ENCODE data around the gene NMD3. TPM values are rescaled to one million over a fixed set of nuclear protein-coding genes. Genes with fewer than 3 reads are reported as not detected.

Gene NMD3
- total and polyA plus RNA-seq, 3 experiments from 2014 or later: 37.3 to 67.4 (median 66.6) TPM

DNA sequence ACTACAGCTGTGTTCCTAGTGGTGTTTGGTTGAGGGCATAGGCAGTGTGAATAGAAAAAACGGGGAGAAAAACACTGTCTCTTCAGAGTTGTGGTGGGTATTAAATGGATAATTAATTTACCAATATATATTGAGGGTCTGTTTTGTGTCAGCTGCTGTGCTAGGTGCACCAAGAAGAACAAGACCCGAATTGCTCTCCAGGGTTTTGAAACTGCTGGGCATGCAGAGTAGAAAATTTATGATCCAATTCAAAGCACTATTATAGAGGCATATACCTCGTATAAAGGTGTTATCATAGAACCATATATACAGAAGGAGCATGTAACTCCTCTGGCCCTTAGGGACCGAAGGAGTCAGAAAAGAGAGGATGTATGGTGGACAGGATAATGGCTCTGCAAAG is 1.6 kb upstream of the NMD3 start:
- H3K9me3 Mint-ChIP-seq: no peaks in the 10 kb centered on the region
- H3K4me3 Mint-ChIP-seq: peak overlapping the region; percentile 33 to 99 (median 70)
- peaks cover 0 to 9% (median 3%) of the 10 kb centered on the region in 3 donors for H3K36me3 Mint-ChIP-seq
- Histone ChIP-seq H3K4me3 (ENCODE audit: low read length) (no peak overlapping the region), H3K36me3 (ENCODE audit: insufficient read depth, low read length) (no peaks in the 10 kb centered on the region), H3K4me1 (ENCODE audit: insufficient read depth, low read length) (peaks cover 30% of the 10 kb centered on the region), H3K27ac (ENCODE audit: low read depth, low read length) (no peak overlapping the region), H3K9me3 (ENCODE audit: low read length) (no peaks in the 10 kb centered on the region), H3K27me3 (ENCODE audit: insufficient read depth, low read length, poor library complexity, severe bottlenecking) (no peaks in the 10 kb centered on the region)
- POLR2A ChIA-PET: no interaction called here
- peaks cover 30 to 41% (median 38%) of the 10 kb centered on the region in 3 donors for H3K4me1 Mint-ChIP-seq
- H3K27me3 Mint-ChIP-seq: peaks cover 2 to 22% of the 10 kb centered on the region in 2 donors
- CTCF ChIA-PET: no interaction called here
- peak overlapping the region in 4 of 8 donors; percentile 49 to 94 (median 73) for H3K27ac Mint-ChIP-seq
- no peak for DNase-seq

DNA sequence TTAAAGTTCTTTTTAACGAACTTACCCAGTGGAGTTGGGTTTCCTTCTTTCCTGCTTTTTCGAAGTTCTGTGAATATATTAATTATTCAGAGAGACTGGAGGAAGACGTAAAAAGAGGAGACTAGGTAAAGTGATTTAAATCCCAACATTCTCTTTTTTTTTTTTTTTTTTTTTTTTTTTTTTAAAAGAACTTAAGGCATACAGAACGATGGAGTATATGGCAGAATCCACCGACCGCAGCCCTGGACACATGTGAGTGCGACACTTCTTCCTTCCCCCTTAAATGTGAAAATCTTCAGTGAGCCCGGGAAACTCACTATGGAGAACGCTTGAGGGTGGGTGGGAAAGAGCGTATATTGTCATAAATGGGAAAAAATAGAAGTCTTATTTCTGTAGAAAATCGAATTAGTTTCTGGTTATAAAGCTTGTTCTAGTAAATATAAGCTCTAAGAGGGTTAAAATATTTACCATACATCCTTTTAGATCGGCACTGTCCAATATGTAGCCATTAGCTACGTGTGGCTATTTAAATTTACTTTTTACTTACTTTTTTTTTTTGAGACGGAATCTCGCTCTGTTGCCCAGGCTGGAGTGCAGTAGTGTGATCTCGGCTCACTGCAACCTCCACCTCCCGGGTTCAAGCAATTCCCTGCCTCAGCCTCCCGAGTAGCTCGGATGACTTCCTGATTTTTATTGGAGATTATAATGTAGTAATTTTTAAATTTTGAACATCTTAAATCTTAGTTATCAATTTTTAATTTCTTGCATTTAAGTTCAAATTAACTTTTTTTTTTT is 892 bp downstream of the NMD3 start:
- Mint-ChIP-seq H3K4me1 (peaks cover 36 to 55% (median 45%) of the 10 kb centered on the region in 3 donors), H3K27me3 (peaks cover 2 to 8% of the 10 kb centered on the region in 2 donors), H3K27ac (peak overlapping the region; percentile 56 to 96 (median 92)), H3K4me3 (peak overlapping the region; percentile 89 to 99 (median 92)), H3K36me3 (peaks cover 0 to 31% (median 8%) of the 10 kb centered on the region in 3 donors), H3K9me3 (no peaks in the 10 kb centered on the region)
- CTCF ChIA-PET: interaction anchor here (1.5 to 1.6 kb wide), 2 partner anchors 187 to 773 kb away, joined by 3 read pairs; partner anchors contain the start of gene TRIM59
- Histone ChIP-seq H3K27me3 (ENCODE audit: insufficient read depth, low read length, poor library complexity, severe bottlenecking) (no peaks in the 10 kb centered on the region), H3K9me3 (ENCODE audit: low read length) (no peaks in the 10 kb centered on the region), H3K4me3 (ENCODE audit: low read length) (peak overlapping the region; percentile 77), H3K27ac (ENCODE audit: low read depth, low read length) (peak overlapping the region; percentile 91), H3K4me1 (ENCODE audit: insufficient read depth, low read length) (peaks cover 30% of the 10 kb centered on the region), H3K36me3 (ENCODE audit: insufficient read depth, low read length) (peaks cover 3% of the 10 kb centered on the region)
- DNase-seq: peak in 2 of 5 donors; percentile 4 to 15
- POLR2A ChIA-PET: no interaction called here

DNA sequence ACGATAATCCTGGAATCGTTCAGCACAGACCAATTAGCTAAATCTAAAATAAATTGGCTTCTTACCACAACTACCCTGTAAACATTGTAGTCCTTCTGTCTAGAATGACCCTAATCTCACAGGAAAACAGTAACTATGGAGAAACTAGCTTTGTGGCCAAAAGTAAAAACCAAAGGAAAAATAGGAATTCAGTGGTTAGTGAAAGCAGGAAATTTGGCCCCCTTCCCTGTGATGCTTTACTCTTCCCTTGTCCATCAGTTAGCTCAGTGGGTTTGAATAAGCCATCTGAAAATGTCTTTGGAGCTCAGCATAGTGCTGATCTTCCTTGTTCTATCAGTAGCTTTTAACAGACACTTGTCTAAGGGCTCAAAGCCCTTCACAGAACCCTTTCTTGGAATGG is 1.6 kb downstream of the NMD3 start:
- Histone ChIP-seq H3K27ac (ENCODE audit: low read depth, low read length) (peak overlapping the region; percentile 91), H3K36me3 (ENCODE audit: insufficient read depth, low read length) (peaks cover 3% of the 10 kb centered on the region), H3K4me1 (ENCODE audit: insufficient read depth, low read length) (peaks cover 30% of the 10 kb centered on the region), H3K9me3 (ENCODE audit: low read length) (no peaks in the 10 kb centered on the region), H3K4me3 (ENCODE audit: low read length) (peak overlapping the region; percentile 44), H3K27me3 (ENCODE audit: insufficient read depth, low read length, poor library complexity, severe bottlenecking) (no peaks in the 10 kb centered on the region)
- no peak for DNase-seq
- Mint-ChIP-seq H3K36me3 (peaks cover 0 to 33% (median 8%) of the 10 kb centered on the region in 3 donors), H3K27me3 (peaks cover 1% of the 10 kb centered on the region in 2 donors), H3K4me1 (peaks cover 36 to 57% (median 45%) of the 10 kb centered on the region in 3 donors), H3K4me3 (peak overlapping the region; percentile 89 to 99 (median 92)), H3K9me3 (no peaks in the 10 kb centered on the region), H3K27ac (peak overlapping the region; percentile 3 to 94 (median 75))
- ChIA-PET CTCF (interaction anchor here (1.5 to 1.6 kb wide), 2 partner anchors 186 to 773 kb away, joined by 3 read pairs; partner anchors contain the start of gene TRIM59), POLR2A (no interaction called here)

DNA sequence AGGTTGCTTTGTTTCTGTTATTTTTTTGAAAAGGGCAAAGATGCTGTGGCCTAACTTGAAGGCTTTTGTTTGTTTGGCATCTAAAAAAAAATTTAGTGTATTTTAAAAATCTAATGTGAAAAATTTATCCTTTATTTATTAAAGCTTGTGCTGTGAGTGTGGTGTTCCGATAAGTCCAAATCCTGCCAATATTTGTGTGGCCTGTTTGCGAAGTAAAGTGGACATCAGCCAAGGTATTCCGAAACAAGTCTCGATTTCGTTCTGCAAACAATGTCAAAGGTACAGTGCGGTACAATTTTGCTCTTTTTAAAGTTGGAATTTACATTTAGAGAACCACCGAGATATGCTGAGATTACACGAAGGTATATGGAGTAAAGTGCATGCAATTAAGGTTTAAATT is 3.7 kb downstream of the NMD3 start:
- Mint-ChIP-seq H3K9me3 (no peaks in the 10 kb centered on the region), H3K27me3 (no peaks in the 10 kb centered on the region), H3K36me3 (peaks cover 0 to 33% (median 8%) of the 10 kb centered on the region in 3 donors), H3K27ac (peak overlapping the region in 3 of 8 donors; percentile 2 to 56 (median 2)), H3K4me1 (peaks cover 34 to 55% (median 43%) of the 10 kb centered on the region in 3 donors), H3K4me3 (peak overlapping the region in 2 of 7 donors; percentile 30 to 46)
- Histone ChIP-seq H3K4me1 (ENCODE audit: insufficient read depth, low read length) (peaks cover 30% of the 10 kb centered on the region), H3K27ac (ENCODE audit: low read depth, low read length) (no peak overlapping the region), H3K27me3 (ENCODE audit: insufficient read depth, low read length, poor library complexity, severe bottlenecking) (no peaks in the 10 kb centered on the region), H3K36me3 (ENCODE audit: insufficient read depth, low read length) (peaks cover 8% of the 10 kb centered on the region), H3K4me3 (ENCODE audit: low read length) (no peak overlapping the region), H3K9me3 (ENCODE audit: low read length) (no peaks in the 10 kb centered on the region)
- CTCF ChIA-PET: no interaction called here
- no peak for DNase-seq
- POLR2A ChIA-PET: no interaction called here

DNA sequence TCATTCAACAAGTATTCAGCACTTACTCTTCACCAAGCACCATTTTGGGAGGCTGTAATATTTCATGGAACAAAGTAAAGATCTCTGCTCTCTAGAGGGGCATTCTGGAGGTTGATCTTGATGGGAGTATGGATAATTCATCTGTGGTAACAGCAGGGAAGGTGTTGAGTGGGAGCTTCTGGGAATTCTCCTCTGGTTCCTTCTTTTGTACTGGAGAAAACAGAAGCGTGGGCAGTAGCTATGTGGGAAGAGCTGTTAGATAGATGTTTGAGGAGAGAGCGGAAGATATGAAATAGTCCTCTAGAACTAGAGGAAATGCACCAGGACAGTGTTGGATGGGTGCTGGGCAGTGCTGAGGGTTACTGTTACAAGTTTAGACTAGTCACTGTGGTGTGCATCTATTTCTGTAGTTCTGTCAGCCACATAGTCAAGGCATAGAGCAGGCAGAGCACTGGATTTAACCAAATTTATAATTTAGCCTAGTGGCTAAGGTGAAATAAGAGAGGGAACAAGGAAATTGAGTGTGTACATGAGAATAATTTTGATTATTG is 9.6 kb downstream of the NMD3 start:
- no peak overlapping the region for H3K4me3 Mint-ChIP-seq
- peaks cover 4 to 20% (median 15%) of the 10 kb centered on the region in 3 donors for H3K4me1 Mint-ChIP-seq
- peaks cover 25% of the 10 kb centered on the region for H3K36me3 ChIP-seq (ENCODE audit: insufficient read depth, low read length)
- CTCF ChIA-PET: no interaction called here
- DNase-seq: no peak
- no peaks in the 10 kb centered on the region for H3K9me3 ChIP-seq (ENCODE audit: low read length)
- no peaks in the 10 kb centered on the region for H3K4me1 ChIP-seq (ENCODE audit: insufficient read depth, low read length)
- no peaks in the 10 kb centered on the region for H3K27me3 Mint-ChIP-seq
- POLR2A ChIA-PET: interaction anchor here (0.7 kb wide), 1 partner anchor 476 kb away, joined by 3 read pairs; no protein-coding TSS in a partner anchor
- no peaks in the 10 kb centered on the region for H3K9me3 Mint-ChIP-seq
- H3K27me3 ChIP-seq (ENCODE audit: insufficient read depth, low read length, poor library complexity, severe bottlenecking): no peaks in the 10 kb centered on the region
- no peak overlapping the region for H3K27ac ChIP-seq (ENCODE audit: low read depth, low read length)
- H3K4me3 ChIP-seq (ENCODE audit: low read length): no peak overlapping the region
- no peak overlapping the region for H3K27ac Mint-ChIP-seq
- H3K36me3 Mint-ChIP-seq: peaks cover 0 to 36% (median 7%) of the 10 kb centered on the region in 3 donors

DNA sequence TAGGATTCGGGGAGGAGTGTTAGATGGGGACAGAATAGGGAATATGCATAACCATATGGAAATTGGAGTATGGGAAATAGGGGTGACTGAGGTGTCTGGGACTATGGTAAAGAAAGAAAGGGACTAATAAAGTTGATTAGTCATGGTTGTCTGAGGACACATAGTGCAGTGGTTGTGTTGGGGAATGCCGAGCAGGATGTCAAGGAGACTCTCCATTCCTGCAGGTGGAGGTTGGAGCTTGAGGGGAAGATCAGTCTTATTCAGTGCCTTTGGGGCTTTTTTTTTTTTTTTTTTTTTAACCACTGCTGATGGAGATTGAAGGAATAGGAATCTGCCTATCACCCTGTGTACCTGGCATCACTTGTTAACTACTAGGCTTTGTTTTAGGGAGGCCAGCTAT is 10.8 kb downstream of the NMD3 start:
- peaks cover 10 to 27% (median 27%) of the 10 kb centered on the region in 3 donors for H3K4me1 Mint-ChIP-seq
- no peak for DNase-seq
- Histone ChIP-seq H3K4me3 (ENCODE audit: low read length) (no peak overlapping the region), H3K27ac (ENCODE audit: low read depth, low read length) (no peak overlapping the region), H3K9me3 (ENCODE audit: low read length) (no peaks in the 10 kb centered on the region), H3K36me3 (ENCODE audit: insufficient read depth, low read length) (peaks cover 27% of the 10 kb centered on the region), H3K27me3 (ENCODE audit: insufficient read depth, low read length, poor library complexity, severe bottlenecking) (no peaks in the 10 kb centered on the region), H3K4me1 (ENCODE audit: insufficient read depth, low read length) (no peaks in the 10 kb centered on the region)
- no peak overlapping the region for H3K27ac Mint-ChIP-seq
- no peak overlapping the region for H3K4me3 Mint-ChIP-seq
- ChIA-PET CTCF (no interaction called here), POLR2A (no interaction called here)
- no peaks in the 10 kb centered on the region for H3K9me3 Mint-ChIP-seq
- no peaks in the 10 kb centered on the region for H3K27me3 Mint-ChIP-seq
- peaks cover 0 to 32% (median 10%) of the 10 kb centered on the region in 3 donors for H3K36me3 Mint-ChIP-seq

DNA sequence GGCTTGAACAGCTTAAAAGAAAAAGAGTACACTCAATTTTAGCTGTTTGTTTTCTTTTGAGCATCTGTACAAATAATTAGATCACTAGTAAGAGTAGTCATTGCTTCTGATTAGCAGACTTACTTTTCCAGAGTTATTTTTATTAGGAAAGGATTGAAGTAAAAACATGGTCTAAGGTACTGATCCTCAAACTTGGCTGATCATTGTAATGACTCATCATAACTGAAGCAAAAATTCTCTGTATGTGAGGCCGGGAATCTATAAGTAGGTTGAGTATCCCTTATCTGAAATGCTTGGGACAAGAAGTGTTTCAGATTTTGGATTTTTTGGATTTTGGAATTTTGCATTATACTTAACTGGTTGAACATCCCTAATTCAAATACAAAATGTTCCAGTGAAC is 12.4 kb downstream of the NMD3 start:
- ChIA-PET CTCF (no interaction called here), POLR2A (no interaction called here)
- no peak for DNase-seq
- H3K9me3 Mint-ChIP-seq: no peaks in the 10 kb centered on the region
- no peak overlapping the region for H3K4me3 ChIP-seq (ENCODE audit: low read length)
- H3K27me3 Mint-ChIP-seq: no peaks in the 10 kb centered on the region
- H3K36me3 ChIP-seq (ENCODE audit: insufficient read depth, low read length): peaks cover 37% of the 10 kb centered on the region
- H3K27ac ChIP-seq (ENCODE audit: low read depth, low read length): no peak overlapping the region
- no peaks in the 10 kb centered on the region for H3K9me3 ChIP-seq (ENCODE audit: low read length)
- H3K4me1 ChIP-seq (ENCODE audit: insufficient read depth, low read length): no peaks in the 10 kb centered on the region
- H3K36me3 Mint-ChIP-seq: peaks cover 5 to 42% (median 14%) of the 10 kb centered on the region in 3 donors
- no peak overlapping the region for H3K27ac Mint-ChIP-seq
- H3K4me1 Mint-ChIP-seq: peaks cover 12 to 29% (median 27%) of the 10 kb centered on the region in 3 donors
- H3K4me3 Mint-ChIP-seq: no peak overlapping the region
- H3K27me3 ChIP-seq (ENCODE audit: insufficient read depth, low read length, poor library complexity, severe bottlenecking): no peaks in the 10 kb centered on the region

DNA sequence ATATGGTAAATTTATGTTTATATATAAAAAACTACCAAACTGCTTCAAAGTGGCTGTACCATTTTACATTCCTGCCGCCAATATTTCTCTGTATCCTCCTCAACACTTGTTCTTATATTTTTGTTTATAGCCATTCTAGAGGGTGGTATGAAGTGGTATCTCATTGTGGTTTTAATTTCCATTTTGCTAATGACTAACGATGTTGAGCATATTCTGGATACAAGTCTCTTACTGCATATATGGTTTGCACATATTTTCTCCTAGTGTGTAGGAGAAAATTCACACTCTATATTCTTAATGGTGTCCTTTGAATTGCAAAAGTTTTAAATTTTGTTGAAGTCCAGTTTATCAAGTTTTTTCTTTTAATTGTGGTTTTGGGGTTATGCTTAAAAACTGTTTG is 15.1 kb downstream of the NMD3 start:
- POLR2A ChIA-PET: no interaction called here
- no peaks in the 10 kb centered on the region for H3K9me3 Mint-ChIP-seq
- peaks cover 15 to 36% (median 34%) of the 10 kb centered on the region in 3 donors for H3K4me1 Mint-ChIP-seq
- Histone ChIP-seq H3K27ac (ENCODE audit: low read depth, low read length) (no peak overlapping the region), H3K9me3 (ENCODE audit: low read length) (no peaks in the 10 kb centered on the region), H3K27me3 (ENCODE audit: insufficient read depth, low read length, poor library complexity, severe bottlenecking) (no peaks in the 10 kb centered on the region), H3K36me3 (ENCODE audit: insufficient read depth, low read length) (peaks cover 29% of the 10 kb centered on the region), H3K4me1 (ENCODE audit: insufficient read depth, low read length) (no peaks in the 10 kb centered on the region), H3K4me3 (ENCODE audit: low read length) (no peak overlapping the region)
- CTCF ChIA-PET: no interaction called here
- H3K27me3 Mint-ChIP-seq: no peaks in the 10 kb centered on the region
- no peak overlapping the region for H3K27ac Mint-ChIP-seq
- DNase-seq: no peak
- H3K36me3 Mint-ChIP-seq: peaks cover 5 to 62% (median 17%) of the 10 kb centered on the region in 3 donors
- no peak overlapping the region for H3K4me3 Mint-ChIP-seq
